COR-L47 (cell line): Measurements from ENCODE around the gene COL5A2.

ENCODE experiments used
- DNase-seq: peaks from one replicate; lab custom pipeline; 2025; lab: John Stamatoyannopoulos, UW

COL5A2 gene

DNA sequence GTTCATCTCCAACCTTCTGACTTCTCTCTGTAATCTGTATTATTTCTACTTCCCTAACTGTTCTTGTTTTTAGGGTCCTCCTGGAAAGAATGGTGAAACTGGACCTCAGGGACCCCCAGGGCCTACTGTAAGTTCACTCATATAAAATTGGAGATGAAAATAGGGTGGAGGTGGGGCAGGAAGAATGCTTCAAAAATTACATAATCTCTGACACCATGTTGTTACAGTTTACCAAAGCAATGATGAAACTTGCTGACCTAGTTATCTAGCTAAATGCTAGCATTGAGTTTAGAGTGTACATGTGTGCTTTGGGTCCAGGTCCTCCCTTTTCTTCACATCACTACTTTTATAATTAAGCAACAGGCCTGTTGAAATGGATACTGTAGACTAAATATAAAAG lies 182.3 kb downstream of the COL5A2 start:
- no peak for DNase-seq

GRCh38 chr2:188993247-188993646 lies 186.3 kb downstream of the COL5A2 start:
- no peak for DNase-seq

DNA sequence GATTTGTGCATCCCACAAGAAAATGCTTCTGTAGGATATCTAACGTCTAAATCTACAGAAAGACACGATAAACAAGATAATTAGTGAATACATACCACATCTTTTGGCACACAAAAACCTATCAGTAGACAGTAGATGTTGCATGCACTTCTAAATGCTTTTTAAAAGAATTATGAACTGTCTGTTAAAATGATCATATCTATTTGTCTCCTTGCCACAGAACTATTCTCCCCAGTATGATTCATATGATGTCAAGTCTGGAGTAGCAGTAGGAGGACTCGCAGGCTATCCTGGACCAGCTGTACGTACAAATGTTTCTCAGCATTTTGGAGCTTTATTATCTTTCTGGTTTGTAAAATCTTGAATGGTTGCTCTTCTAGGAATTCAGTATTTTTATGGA lies 192.7 kb downstream of the COL5A2 start:
- no peak for DNase-seq

DNA sequence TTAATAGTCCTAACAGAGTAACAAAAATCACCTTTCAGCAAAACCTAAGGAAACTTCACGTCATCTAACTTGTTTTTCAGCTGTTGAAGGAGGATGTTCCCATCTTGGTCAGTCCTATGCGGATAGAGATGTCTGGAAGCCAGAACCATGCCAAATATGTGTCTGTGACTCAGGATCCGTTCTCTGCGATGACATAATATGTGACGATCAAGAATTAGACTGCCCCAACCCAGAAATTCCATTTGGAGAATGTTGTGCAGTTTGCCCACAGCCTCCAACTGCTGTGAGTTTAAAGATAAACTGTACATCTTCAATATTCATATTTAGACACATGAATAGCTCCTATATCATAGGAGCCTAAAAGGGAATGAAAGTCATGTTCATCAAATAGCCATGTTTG lies 194.9 kb downstream of the COL5A2 start:
- DNase-seq = no peak

- DNase-seq = no peak
These were observed 195.5 kb downstream of the COL5A2 start for GRCh38 chr2:188984065-188984491.

GRCh38 chr2:188983427-188984064 lies 196.0 kb downstream of the COL5A2 start:
- DNase-seq = no peak
